Ovary (tissue), 9 donors: ENCODE measurements around the gene PRKCH. TPM values are rescaled to one million over a fixed set of nuclear protein-coding genes. Genes with fewer than 3 reads are reported as not detected.

Experiments used
- DNase-seq, 5 donors: peaks; one replicate each; pipeline ENCODE4 v3.0.0-alpha.2; 2019 to 2020
- H3K27ac ChIP-seq, 2 donors: fragments of 200-600 bp; one replicate each; pipeline versions ENCODE4 v1.5.1 to v1.8.0; 2019 to 2022
- H3K27me3 ChIP-seq: fragments of 200-600 bp; one replicate; pipeline ENCODE4 v1.8.0; 2022
- H3K36me3 ChIP-seq: fragments of 200-600 bp; sonication (generic); one replicate; pipeline ENCODE4 v1.5.1; 2019
- H3K4me1 ChIP-seq: one replicate; pipeline ENCODE4 v1.8.1; 2013; ENCODE audit warnings: mild to moderate bottlenecking, moderate library complexity; ENCODE audit not compliant: insufficient read depth
- H3K4me3 ChIP-seq: fragments of 200-600 bp; sonication (generic); one replicate; pipeline ENCODE4 v1.5.1; 2017
- H3K9me3 ChIP-seq, 2 donors: fragments of 200-600 bp in 1 of 2; sonication (generic) in 1 of 2; one replicate each; pipeline versions ENCODE4 v1.5.1 to v1.8.1; 2013 to 2019; ENCODE audit warnings: mild to moderate bottlenecking in 1 of 2, moderate library complexity in 1 of 2
- EP300 ChIP-seq: sonication (generic); formaldehyde crosslinking; IDR thresholded peaks from one replicate; pipeline ENCODE4 v1.6.1; 2017; ENCODE audit warnings: antibody characterized with exemption
- POLR2A ChIP-seq: fragments of 450-650 bp; IDR thresholded peaks from one replicate; pipeline ENCODE4 v1.6.1; 2017; ENCODE audit warnings: antibody characterized with exemption, mild to moderate bottlenecking, moderate library complexity
- WGBS, 3 donors: extraction: QIAGEN DNeasy Blood & Tissue Kit in 1 of 3; methylation state at CpG; one replicate each; pipeline versions ENCODE4 v1.1.5 to v1.1.7; 2013 to 2017; 5-methylcytosine and 5-hydroxymethylcytosine counted together
- intact Hi-C, 4 donors: fragments of 100-400 bp; cut with DNase I; formaldehyde crosslinking; loops; one replicate each; pipeline versions ENCODE4 v1.11.0 to v1.15.1; 2022 to 2023
- polyA plus RNA-seq, 2 donors: library from polyadenylated mRNA; stranded (reverse); fragments of 200-250 nt in 1 of 2; fragments of 350-450 nt in 1 of 2; fragmentation: Illumina TruSeq in 1 of 2; extraction: RNeasy Lipid Tissue Mini Kit (QIAGEN cat#74804) in 1 of 2; gene quantifications; one replicate each; pipeline ENCODE4 v1.2.3, GENCODE V29; 2013 to 2014
- total RNA-seq, 7 donors: library from RNA; depleted of rRNA in 2 of 7; stranded (reverse); fragments of >200 nt in 2 of 7; fragmentation: NEBNext Ultra II Directional in 3 of 7; extraction: Animal tissue kit (Norgen Biotek cat#: 25700) in 3 of 7; gene quantifications; one replicate each; pipeline versions ENCODE4 v1.1.0 to v1.2.4, GENCODE V29; 2016 to 2023
- TF ChIP-seq, protein P1 (sequence below), 3 donors: fragments of 450-650 bp in 2 of 3; fragments of 200-600 bp in 1 of 3; IDR thresholded peaks; one replicate each; pipeline versions ENCODE4 v1.5.1 to v1.8.0; 2016 to 2022; ENCODE audit warnings: antibody characterized with exemption in 3 of 3, mild to moderate bottlenecking in 1 of 3
- donor health status: DM: no; HTN: no; CAD: no; lungs with moderate emphysema.
- donor health status: DM: no; HTN: no; CAD: no.
- donor health status: Bipolar disorder and iron deficiency.
- donor health status: DM: yes; HTN: yes; CAD: no.
- donor health status: DM: no; HTN: no; CAD: no.
- donor health status: DM: yes; HTN: yes; CAD: no.

PRKCH gene
- total and polyA plus RNA-seq, 9 donors = 8.4 to 47.6 (median 15.9) TPM

DNA sequence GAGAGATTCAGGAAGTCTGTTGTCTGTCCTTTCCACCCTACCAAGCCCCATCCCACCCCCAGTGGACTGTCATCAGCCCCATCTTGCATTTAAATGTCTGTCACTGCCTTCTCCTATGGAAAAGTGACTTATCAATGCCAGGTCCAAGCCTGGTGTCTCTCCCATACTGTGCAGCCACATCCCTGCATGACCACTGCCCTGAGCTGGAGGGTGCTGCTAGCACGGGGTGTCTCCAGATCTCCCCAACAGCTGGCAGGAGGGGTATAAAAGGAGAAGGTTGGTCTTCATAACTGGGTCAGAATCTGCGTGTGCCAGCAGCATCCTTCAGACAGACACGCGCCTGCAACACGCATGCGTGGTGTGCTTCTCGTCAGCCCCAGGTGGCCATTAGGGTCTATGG lies 219.6 kb downstream of the PRKCH start:
- H3K27ac ChIP-seq = no peak overlapping the region
- no peaks in the 10 kb centered on the region for H3K27me3 ChIP-seq
- H3K9me3 ChIP-seq = no peaks in the 10 kb centered on the region
- H3K4me3 ChIP-seq = no peak overlapping the region
- no peak for TF ChIP-seq EP300
- TF ChIP-seq, protein P1, sequence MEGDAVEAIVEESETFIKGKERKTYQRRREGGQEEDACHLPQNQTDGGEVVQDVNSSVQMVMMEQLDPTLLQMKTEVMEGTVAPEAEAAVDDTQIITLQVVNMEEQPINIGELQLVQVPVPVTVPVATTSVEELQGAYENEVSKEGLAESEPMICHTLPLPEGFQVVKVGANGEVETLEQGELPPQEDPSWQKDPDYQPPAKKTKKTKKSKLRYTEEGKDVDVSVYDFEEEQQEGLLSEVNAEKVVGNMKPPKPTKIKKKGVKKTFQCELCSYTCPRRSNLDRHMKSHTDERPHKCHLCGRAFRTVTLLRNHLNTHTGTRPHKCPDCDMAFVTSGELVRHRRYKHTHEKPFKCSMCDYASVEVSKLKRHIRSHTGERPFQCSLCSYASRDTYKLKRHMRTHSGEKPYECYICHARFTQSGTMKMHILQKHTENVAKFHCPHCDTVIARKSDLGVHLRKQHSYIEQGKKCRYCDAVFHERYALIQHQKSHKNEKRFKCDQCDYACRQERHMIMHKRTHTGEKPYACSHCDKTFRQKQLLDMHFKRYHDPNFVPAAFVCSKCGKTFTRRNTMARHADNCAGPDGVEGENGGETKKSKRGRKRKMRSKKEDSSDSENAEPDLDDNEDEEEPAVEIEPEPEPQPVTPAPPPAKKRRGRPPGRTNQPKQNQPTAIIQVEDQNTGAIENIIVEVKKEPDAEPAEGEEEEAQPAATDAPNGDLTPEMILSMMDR (IDR thresholded peaks at IDR 0.05) = no peak
- no peak for TF ChIP-seq POLR2A
- H3K4me1 ChIP-seq = peaks cover 11% of the 10 kb centered on the region
- intact Hi-C loops = no loop called here
- no peaks in the 10 kb centered on the region for H3K36me3 ChIP-seq
- DNase-seq = no peak
- 85 to 99% (median 90%) methylated on average over 7 of the region's 7 CpGs for WGBS, 3 donors

DNA sequence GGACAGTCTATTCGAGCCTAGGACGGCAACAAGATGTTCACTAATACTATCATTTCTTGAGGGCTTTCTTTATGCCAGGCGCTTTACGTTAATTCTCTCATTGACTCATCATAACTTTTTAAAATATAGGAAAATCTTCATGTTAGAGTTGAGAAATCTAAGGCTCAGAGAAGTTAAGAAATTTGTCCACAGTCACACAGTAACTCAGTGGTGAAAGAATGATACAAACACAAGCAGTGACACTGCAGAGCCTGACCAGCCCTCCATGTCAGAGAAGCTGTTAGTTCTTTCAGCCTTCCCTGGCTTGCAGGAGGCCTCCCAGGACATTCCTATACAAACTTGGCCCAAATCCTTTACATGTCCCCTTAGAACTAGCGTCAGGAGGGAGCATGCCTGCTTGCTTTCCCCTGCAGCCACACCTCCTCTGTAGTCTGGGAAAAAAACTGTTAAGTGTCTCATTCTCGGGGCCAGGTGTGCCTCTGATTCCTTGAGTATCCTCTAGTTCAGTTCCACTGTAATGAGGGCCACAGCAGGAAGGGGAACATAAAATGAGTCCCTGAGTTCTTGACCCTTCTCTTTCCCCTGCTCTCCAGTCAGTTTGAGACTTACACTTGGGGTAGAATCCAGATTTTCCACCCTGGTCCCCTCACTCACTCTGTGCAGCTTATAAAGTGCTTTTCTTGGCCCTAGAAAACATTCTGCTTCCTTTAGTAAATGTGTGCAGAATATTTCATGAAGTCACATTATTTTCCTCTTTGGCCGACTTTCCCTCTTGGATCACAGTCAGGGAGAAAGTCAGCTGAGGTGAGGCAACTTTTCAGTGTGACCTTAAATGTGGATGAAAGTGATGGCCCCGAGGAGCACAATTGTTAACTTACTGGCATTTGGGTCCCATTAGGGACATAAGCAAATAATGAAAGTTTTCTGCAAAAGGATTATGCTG lies 221.7 kb downstream of the PRKCH start:
- no peak overlapping the region for H3K4me3 ChIP-seq
- DNase-seq = no peak
- intact Hi-C loops = no loop called here
- peaks cover 11% of the 10 kb centered on the region for H3K4me1 ChIP-seq
- TF ChIP-seq POLR2A (no peak), EP300 (no peak)
- TF ChIP-seq, protein P1 (IDR thresholded peaks at IDR 0.05) = no peak
- no peaks in the 10 kb centered on the region for H3K9me3 ChIP-seq
- no peak overlapping the region for H3K27ac ChIP-seq
- WGBS, 3 donors = 55 to 60% (median 59%) methylated on average over 8 of the region's 8 CpGs
- H3K36me3 ChIP-seq = no peaks in the 10 kb centered on the region
- no peaks in the 10 kb centered on the region for H3K27me3 ChIP-seq

DNA sequence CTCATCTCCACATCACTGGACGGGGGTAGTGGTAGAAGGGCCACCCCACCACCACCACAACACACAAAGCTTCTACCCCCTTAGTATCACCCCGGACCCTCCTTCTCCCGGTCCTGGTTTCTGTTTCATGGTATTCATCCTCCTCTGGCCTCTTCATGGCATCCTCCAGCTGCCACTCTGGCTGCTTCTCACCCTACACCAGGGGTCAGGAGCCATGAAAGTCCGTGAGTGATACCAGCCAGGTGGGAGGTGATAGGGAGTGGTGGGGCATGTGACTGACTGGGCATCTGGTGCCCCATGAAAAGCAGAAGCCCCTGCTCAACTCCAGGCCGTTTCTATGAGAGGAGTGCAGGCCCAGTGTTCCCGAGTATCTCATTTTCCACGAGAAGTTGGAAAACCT lies 222.6 kb downstream of the PRKCH start:
- WGBS, 3 donors = 87 to 92% (median 91%) methylated on average over 7 of the region's 7 CpGs
- H3K36me3 ChIP-seq = no peaks in the 10 kb centered on the region
- intact Hi-C loops = no loop called here
- H3K27ac ChIP-seq = no peak overlapping the region
- H3K4me3 ChIP-seq = no peak overlapping the region
- H3K9me3 ChIP-seq = no peaks in the 10 kb centered on the region
- H3K4me1 ChIP-seq = peaks cover 11% of the 10 kb centered on the region
- DNase-seq = no peak
- H3K27me3 ChIP-seq = no peaks in the 10 kb centered on the region
- TF ChIP-seq, protein P1 (IDR thresholded peaks at IDR 0.05) = no peak
- no peak for TF ChIP-seq POLR2A
- no peak for TF ChIP-seq EP300

DNA sequence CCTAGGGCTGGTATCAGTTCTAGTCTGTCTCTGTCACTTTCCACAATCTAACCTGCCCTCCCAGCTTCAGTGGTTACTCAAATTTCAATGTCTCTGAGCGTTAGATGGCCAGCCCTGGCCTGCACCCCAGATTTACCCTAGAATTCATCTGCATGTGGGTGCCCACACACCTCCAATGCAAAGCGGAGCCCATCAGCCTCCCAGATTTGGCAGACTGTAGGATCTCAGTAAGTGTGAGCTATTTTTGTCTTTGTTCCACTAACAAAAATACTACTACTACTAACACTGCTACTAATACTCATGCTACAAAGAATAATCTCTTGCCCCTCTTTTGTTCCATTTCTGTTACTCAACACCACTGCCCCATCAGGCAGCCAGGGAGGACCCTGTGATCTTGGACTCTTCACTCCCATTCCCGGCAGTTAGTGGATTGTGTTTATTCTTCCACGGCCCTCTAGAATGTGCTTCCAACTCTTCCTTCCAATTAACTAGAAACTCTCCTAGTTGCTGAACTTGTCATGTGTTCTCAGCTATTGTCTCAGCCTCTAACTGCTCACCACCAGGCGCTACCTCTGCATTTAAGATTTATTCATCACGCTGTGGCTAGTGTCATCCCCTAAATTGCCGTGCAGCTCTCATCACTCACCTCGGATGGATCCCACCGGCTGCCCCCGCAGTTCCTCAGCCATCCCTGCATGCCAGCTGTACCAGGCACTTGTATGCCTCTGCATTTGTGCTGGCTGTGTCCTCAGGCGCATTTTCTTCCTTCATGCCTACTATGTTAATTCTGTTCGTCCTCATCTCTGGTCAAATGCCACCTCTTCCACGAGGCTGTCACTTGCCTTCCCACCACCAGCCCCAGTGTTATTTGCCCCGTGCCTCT lies 223.3 kb downstream of the PRKCH start:
- no peak for DNase-seq
- 80 to 86% (median 83%) methylated on average over 14 of the region's 14 CpGs for WGBS, 3 donors
- Histone ChIP-seq H3K36me3 (no peaks in the 10 kb centered on the region), H3K9me3 (no peaks in the 10 kb centered on the region), H3K4me1 (peaks cover 11% of the 10 kb centered on the region), H3K27ac (no peak overlapping the region), H3K4me3 (no peak overlapping the region), H3K27me3 (no peaks in the 10 kb centered on the region)
- no peak for TF ChIP-seq POLR2A
- TF ChIP-seq, protein P1 (IDR thresholded peaks at IDR 0.05) = no peak
- TF ChIP-seq EP300 = no peak
- intact Hi-C loops = no loop called here
